GM12878 (cell line): ENCODE measurements around the gene PFN3. TPM values are rescaled to one million over a fixed set of nuclear protein-coding genes. Genes with fewer than 3 reads are reported as not detected.

Experiments
- ATAC-seq: fragments of 200-7000 bp; cut with Tn5 transposase; 3 replicates; pipeline ENCODE4 v1.9.1; 2020; ENCODE audit warnings: mild to moderate bottlenecking, moderate library complexity
- BruUV-seq: library from RNA; stranded (reverse); fragments of 400-500 nt; replicated peaks from 2 replicates; lab custom pipeline; 2021; lab: Mats Ljungman, UMichigan
- CTCF ChIA-PET: fragments of 300-600 bp; sonication (Branson Sonifier 250); formaldehyde crosslinking; extraction: SDS; loops from one replicate; lab custom pipeline; 2021; ENCODE audit warnings: inconsistent platforms; lab: Yijun Ruan, JAX
- POLR2A ChIA-PET: fragments of 350-600 bp; formaldehyde crosslinking; extraction: SDS; loops from one replicate; lab custom pipeline; 2021; ENCODE audit warnings: inconsistent platforms; lab: Charles Lee
- RAD21 ChIA-PET: fragments of 300-600 bp; sonication (Branson Sonifier 250); formaldehyde crosslinking; loops from one replicate; lab custom pipeline; 2023; ENCODE audit warnings: antibody characterized with exemption; ENCODE audit not compliant: unreplicated experiment; lab: Charles Lee
- SMC1A ChIA-PET: fragments of 300-600 bp; sonication (Branson Sonifier 250); formaldehyde crosslinking; loops from one replicate; lab custom pipeline; 2023; ENCODE audit not compliant: unreplicated experiment, uncharacterized antibody; lab: Charles Lee
- DNase-seq: peaks from one replicate; pipeline ENCODE4 v3.0.0-alpha.2; 2011; ENCODE audit warnings: low read depth, low spot score
- FAIRE-seq: peaks from 3 replicates; lab custom pipeline; 2011; peaks lifted over from hg19 to GRCh38; lab: Jason Lieb, UNC
- H2AFZ ChIP-seq: 2 replicates; pipeline ENCODE4 v1.6.0; 2011; ENCODE audit warnings: low read depth, low read length, control low read depth; ENCODE audit not compliant: control insufficient read depth
- H3K27ac ChIP-seq: 2 replicates; pipeline ENCODE4 v1.5.1; 2011; ENCODE audit warnings: control low read depth; ENCODE audit not compliant: control insufficient read depth, insufficient read depth
- H3K27me3 ChIP-seq, 2 experiments: replicated peaks in 1 of 2; 2 replicates each; pipeline versions ENCODE4 v1.6.0 to v1.6.1; 2011; ENCODE audit warnings: low read length in 1 of 2; ENCODE audit not compliant: control insufficient read depth in 2 of 2, insufficient read depth in 2 of 2
- H3K36me3 ChIP-seq, 2 experiments: 2 replicates each; pipeline ENCODE4 v1.5.1; 2011; ENCODE audit warnings: low read length in 1 of 2; ENCODE audit not compliant: control insufficient read depth in 2 of 2, insufficient read depth in 2 of 2
- H3K4me1 ChIP-seq: 2 replicates; pipeline ENCODE4 v1.6.1; 2011; ENCODE audit warnings: mild to moderate bottlenecking, low read length, moderate library complexity, mixed read lengths; ENCODE audit not compliant: control insufficient read depth, insufficient read depth
- H3K4me2 ChIP-seq: 2 replicates; pipeline ENCODE4 v1.6.0; 2011; ENCODE audit warnings: control low read depth; ENCODE audit not compliant: control insufficient read depth, insufficient read depth
- H3K4me3 ChIP-seq: fragments of 200-600 bp; sonication (generic); 2 replicates; pipeline ENCODE4 v1.5.1; 2016
- H3K79me2 ChIP-seq: 2 replicates; pipeline ENCODE4 v1.6.0; 2011; ENCODE audit warnings: low read length; ENCODE audit not compliant: control insufficient read depth, insufficient read depth
- H3K9ac ChIP-seq: 2 replicates; pipeline ENCODE4 v1.8.0; 2011; ENCODE audit warnings: low read length, control low read depth, mixed read lengths; ENCODE audit not compliant: control insufficient read depth, insufficient read depth
- H3K9me3 ChIP-seq: replicated peaks from 3 replicates; pipeline ENCODE4 v1.5.1; 2011; ENCODE audit warnings: mild to moderate bottlenecking, low read length; ENCODE audit not compliant: control insufficient read depth, insufficient read depth
- H4K20me1 ChIP-seq: 2 replicates; pipeline ENCODE4 v1.6.0; 2011; ENCODE audit not compliant: control insufficient read depth, insufficient read depth
- ASH2L ChIP-seq: fragments of 300-600, 200-600 bp; sonication (generic); IDR thresholded peaks from 2 replicates; pipeline ENCODE4 v1.6.1; 2017; ENCODE audit warnings: low read depth, mild to moderate bottlenecking, borderline replicate concordance
- EED ChIP-seq: sonication (generic); IDR thresholded peaks from 2 replicates; pipeline ENCODE4 v1.6.1; 2016; ENCODE audit warnings: antibody characterized with exemption, low read depth
- ETV6 ChIP-seq, 2 experiments: fragments of 450-650 bp in 1 of 2; IDR thresholded peaks in 1 of 2; conservative IDR thresholded peaks in 1 of 2; 2 replicates each; pipeline ENCODE4 v1.6.1; 2014; ENCODE audit warnings: antibody characterized with exemption in 1 of 2, borderline replicate concordance in 1 of 2, low read depth in 1 of 2, mild to moderate bottlenecking in 1 of 2, moderate library complexity in 1 of 2
- GATAD2B ChIP-seq: fragments of 450-650 bp; conservative IDR thresholded peaks from 2 replicates; pipeline ENCODE4 v1.6.1; 2017; ENCODE audit warnings: low read depth, mild to moderate bottlenecking, moderate library complexity
- KDM1A ChIP-seq: fragments of 200-600 bp; sonication (generic); IDR thresholded peaks from 2 replicates; pipeline ENCODE4 v1.6.1; 2016; ENCODE audit warnings: borderline replicate concordance
- NFXL1 ChIP-seq: fragments of 450-650 bp; IDR thresholded peaks from 2 replicates; pipeline ENCODE4 v1.6.1; 2017; ENCODE audit warnings: antibody characterized with exemption, mild to moderate bottlenecking, borderline replicate concordance
- PAX5 ChIP-seq: IDR thresholded peaks from 2 replicates; pipeline ENCODE4 v1.6.1; 2011; ENCODE audit warnings: low read depth, low read length, borderline replicate concordance
- POLR2A ChIP-seq: IDR thresholded peaks from 2 replicates; pipeline ENCODE4 v1.6.1; 2011; ENCODE audit warnings: low read depth, mild to moderate bottlenecking, low read length
- RCOR1 ChIP-seq: conservative IDR thresholded peaks from 2 replicates; pipeline ENCODE4 v1.6.1; 2012; ENCODE audit warnings: low read depth, low read length, improper control_type of control experiment
- SMAD1 ChIP-seq: fragments of 450-650 bp; IDR thresholded peaks from 2 replicates; pipeline ENCODE4 v1.6.1; 2018; ENCODE audit warnings: mild to moderate bottlenecking, low read depth; ENCODE audit not compliant: partially characterized antibody
- SMAD5 ChIP-seq: IDR thresholded peaks from 2 replicates; pipeline ENCODE4 v1.6.1; 2016; ENCODE audit warnings: antibody characterized with exemption, low read depth
- SREBF1 ChIP-seq: IDR thresholded peaks from 2 replicates; pipeline ENCODE4 v1.6.1; 2012; ENCODE audit warnings: mild to moderate bottlenecking, low read length
- SUPT20H ChIP-seq: IDR thresholded peaks from 2 replicates; pipeline ENCODE4 v1.6.1; 2011; ENCODE audit warnings: low read depth, mild to moderate bottlenecking, low read length, moderate library complexity, borderline replicate concordance; ENCODE audit not compliant: control insufficient read depth
- SUZ12 ChIP-seq: fragments of 200-600 bp; sonication (generic); IDR thresholded peaks from one replicate; pipeline ENCODE4 v1.6.1; 2018; ENCODE audit warnings: antibody characterized with exemption, mild to moderate bottlenecking; ENCODE audit not compliant: unreplicated experiment
- TCF12 ChIP-seq: IDR thresholded peaks from 2 replicates; pipeline ENCODE4 v1.6.1; 2011; ENCODE audit warnings: low read depth, mild to moderate bottlenecking, low read length
- WRNIP1 ChIP-seq: IDR thresholded peaks from 2 replicates; pipeline ENCODE4 v1.6.1; 2011; ENCODE audit warnings: low read depth, low read length, improper control_type of control experiment, borderline replicate concordance
- YY1 ChIP-seq: IDR thresholded peaks from 2 replicates; pipeline ENCODE4 v1.6.1; 2011; ENCODE audit warnings: low read depth, mild to moderate bottlenecking, low read length
- ZBED1 ChIP-seq: IDR thresholded peaks from 2 replicates; pipeline ENCODE4 v1.6.1; 2016; ENCODE audit warnings: borderline replicate concordance
- ZSCAN29 ChIP-seq: fragments of 450-650 bp; IDR thresholded peaks from 2 replicates; pipeline ENCODE4 v1.6.1; 2017; ENCODE audit warnings: mild to moderate bottlenecking, moderate library complexity
- WGBS: methylation state at CpG from one replicate; pipeline ENCODE4 v1.1.6; 2016; ENCODE audit warnings: low lambda C conversion rate; ENCODE audit not compliant: insufficient replicate concordance, insufficient coverage; ENCODE audit errors: missing lambda C conversion rate; 5-methylcytosine and 5-hydroxymethylcytosine counted together
- in situ Hi-C: fragments of 300-500 bp; cut with MboI; formaldehyde crosslinking; loops from 9 replicates; pipeline ENCODE4 v1.14.3; 2018; ENCODE audit warnings: mixed read lengths
- intact Hi-C: fragments of 100-400 bp; cut with micrococcal nuclease; formaldehyde crosslinking; loops from one replicate; pipeline ENCODE4 v1.14.2; 2022; ENCODE audit not compliant: unreplicated experiment
- polyA plus RNA-seq, 11 experiments: library from polyadenylated mRNA; depleted of rRNA in 4 of 11; unstranded in 6 of 11; stranded (reverse) in 5 of 11; fragments of >200 nt; fragmentation: Nextera tagmentation in 4 of 11; fragmentation: Illumina TruSeq in 1 of 11; extraction: Ambion mirVana in 4 of 11; extraction: Trizol in 1 of 11; gene quantifications; 1 replicate in 1 of 11; 2 replicates in 10 of 11; pipeline versions ENCODE4 v1.2.1 to v1.2.3, GENCODE V29; 2011 to 2016; ENCODE audit warnings: inconsistent platforms in 2 of 11, missing spikeins in 2 of 11, low read depth in 1 of 11
- total RNA-seq, 4 experiments: library from RNA; depleted of rRNA in 3 of 4; stranded (reverse); fragments of >200 nt in 3 of 4; fragmentation: Illumina TruSeq in 1 of 4; extraction: Trizol in 1 of 4; gene quantifications; 2 replicates each; pipeline versions ENCODE4 v1.2.1 to v1.2.3, GENCODE V29; 2013 to 2021
- TF ChIP-seq, protein P1 (sequence below), 3 experiments: IDR thresholded peaks in 2 of 3; conservative IDR thresholded peaks in 1 of 3; 2 replicates each; pipeline ENCODE4 v1.5.1; 2011; ENCODE audit warnings: low read depth in 3 of 3, low read length in 3 of 3, mild to moderate bottlenecking in 3 of 3, control low read depth in 2 of 3, moderate library complexity in 2 of 3, inconsistent platforms in 1 of 3, mixed read lengths in 1 of 3; ENCODE audit not compliant: control insufficient read depth in 2 of 3, insufficient read depth in 1 of 3; ENCODE audit errors: extremely low read depth in 1 of 3
- TF ChIP-seq, protein P2 (sequence below): IDR thresholded peaks from 2 replicates; pipeline ENCODE4 v1.6.1; 2012; ENCODE audit warnings: low read depth, low read length, improper control_type of control experiment

Gene PFN3
- total and polyA plus RNA-seq, 10 of the 15 experiments (the other 5 are each of a cell fraction or from before 2014, with no cell fraction given): not detected

DNA sequence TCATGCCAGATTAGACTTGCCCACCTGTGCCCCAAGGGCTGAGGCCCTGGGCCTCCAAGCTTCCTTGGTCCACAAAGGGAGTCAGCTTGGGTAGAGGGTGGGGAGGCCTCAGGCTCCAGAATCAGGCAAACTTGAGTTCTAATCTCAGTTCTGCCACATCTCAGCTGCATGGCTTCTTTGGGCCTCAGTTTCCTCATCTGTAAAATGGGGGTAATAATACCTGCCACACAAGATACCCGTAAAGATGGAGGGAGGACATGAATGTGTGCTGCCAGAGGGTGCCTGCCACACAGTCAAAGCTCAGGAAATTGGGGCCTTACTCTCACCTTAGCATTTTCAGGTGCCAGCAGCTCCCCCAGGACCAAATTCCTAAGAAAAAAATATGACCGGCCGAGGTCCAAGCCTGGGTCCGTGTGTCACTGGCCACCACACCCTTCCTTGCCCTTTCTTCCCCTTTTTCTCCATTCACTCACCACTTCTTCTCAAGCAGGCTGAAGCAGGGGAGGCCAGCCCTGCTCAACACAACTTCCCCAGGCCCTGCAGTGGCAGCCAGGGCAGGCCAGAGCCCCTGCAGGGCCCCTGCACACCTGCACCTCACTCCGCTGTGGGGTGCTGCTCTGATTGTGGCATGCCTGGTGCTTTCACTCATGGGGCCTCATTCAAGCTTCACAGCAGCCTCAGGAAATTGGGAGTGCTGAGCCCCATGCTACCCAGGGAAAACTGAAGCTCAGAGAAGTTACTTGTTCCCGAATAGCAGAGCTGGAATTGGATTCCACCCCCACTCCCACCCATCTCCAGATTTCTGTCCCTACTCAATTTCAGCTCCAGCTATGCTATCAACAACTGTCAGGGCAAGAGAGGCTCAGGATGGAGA is 38.8 kb downstream of the PFN3 start:
- ChIA-PET SMC1A (interaction anchor here (1.1 to 2.2 kb wide), 12 partner anchors 8 to 250 kb away, joined by 3 to 11 read pairs (median 5); partner anchors contain the start of gene LMAN2), RAD21 (interaction anchor here (0.8 to 3.7 kb wide), 11 partner anchors 8 to 248 kb away, joined by 3 to 29 read pairs (median 7); partner anchors contain the start of gene LMAN2), POLR2A (interaction anchor here (0.6 to 2.7 kb wide), 11 partner anchors 10 to 804 kb away, joined by 3 to 22 read pairs (median 4); partner anchors contain the start of genes GRK6 and LMAN2), CTCF (interaction anchor here (0.6 to 4.4 kb wide), 18 partner anchors 8 to 247 kb away, joined by 3 to 33 read pairs (median 4); partner anchors contain the start of gene LMAN2)
- BruUV-seq: no TSS peak
- Histone ChIP-seq H3K4me2 (peak overlapping the region; percentile 93), H3K79me2 (peaks cover 70% of the 10 kb centered on the region), H3K27me3 (no peaks in the 10 kb centered on the region), H3K9ac (peak overlapping the region; percentile 60; the same call in 1 of the 2 replicates), H4K20me1 (no peaks in the 10 kb centered on the region), H3K36me3 (no peaks in the 10 kb centered on the region; a peak in 1 of 4 replicates), H3K27ac (peak overlapping the region; percentile 91), H3K9me3 (no peaks in the 10 kb centered on the region), H3K4me1 (peaks cover 69% of the 10 kb centered on the region), H3K4me3 (peak overlapping the region; percentile 63), H2AFZ (no peak overlapping the region)
- WGBS: 51% methylated on average over 6 of the region's 6 CpGs
- FAIRE-seq (peak; percentile 78), ATAC-seq (peak; percentile 36), DNase-seq (no peak)
- TF ChIP-seq ZBED1 (no peak), ASH2L (no peak), PAX5 (0 out of 2 replicates have a peak, but pooled peaks have one; percentile 7), YY1 (no peak), SMAD5 (no peak), SREBF1 (no peak), RCOR1 (no peak), KDM1A (no peak), SUZ12 (no peak), WRNIP1 (no peak), ETV6 (conservative IDR thresholded peaks at IDR 0.05 in 1 of 2, IDR thresholded peaks at IDR 0.05 in 1 of 2; ENCODE audit: borderline replicate concordance in 1 of 2, low read depth in 1 of 2) (no peak), POLR2A (no peak), SMAD1 (no peak), GATAD2B (no peak; the same call in 1 of the 2 replicates), TCF12 (0 out of 2 replicates have a peak, but pooled peaks have one; percentile 28), EED (peak; percentile 43; the same call in 1 of the 2 replicates), NFXL1 (no peak), SUPT20H (no peak), ZSCAN29 (no peak)
- TF ChIP-seq, protein P1, sequence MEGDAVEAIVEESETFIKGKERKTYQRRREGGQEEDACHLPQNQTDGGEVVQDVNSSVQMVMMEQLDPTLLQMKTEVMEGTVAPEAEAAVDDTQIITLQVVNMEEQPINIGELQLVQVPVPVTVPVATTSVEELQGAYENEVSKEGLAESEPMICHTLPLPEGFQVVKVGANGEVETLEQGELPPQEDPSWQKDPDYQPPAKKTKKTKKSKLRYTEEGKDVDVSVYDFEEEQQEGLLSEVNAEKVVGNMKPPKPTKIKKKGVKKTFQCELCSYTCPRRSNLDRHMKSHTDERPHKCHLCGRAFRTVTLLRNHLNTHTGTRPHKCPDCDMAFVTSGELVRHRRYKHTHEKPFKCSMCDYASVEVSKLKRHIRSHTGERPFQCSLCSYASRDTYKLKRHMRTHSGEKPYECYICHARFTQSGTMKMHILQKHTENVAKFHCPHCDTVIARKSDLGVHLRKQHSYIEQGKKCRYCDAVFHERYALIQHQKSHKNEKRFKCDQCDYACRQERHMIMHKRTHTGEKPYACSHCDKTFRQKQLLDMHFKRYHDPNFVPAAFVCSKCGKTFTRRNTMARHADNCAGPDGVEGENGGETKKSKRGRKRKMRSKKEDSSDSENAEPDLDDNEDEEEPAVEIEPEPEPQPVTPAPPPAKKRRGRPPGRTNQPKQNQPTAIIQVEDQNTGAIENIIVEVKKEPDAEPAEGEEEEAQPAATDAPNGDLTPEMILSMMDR (IDR thresholded peaks at IDR 0.05 in 2 of 3, conservative IDR thresholded peaks at IDR 0.05 in 1 of 3; ENCODE audit: control insufficient read depth in 2 of 3, extremely low read depth in 1 of 3, insufficient read depth in 1 of 3, low read depth in 3 of 3, low read length in 3 of 3): peak in 2 of 3 experiments; percentile 23 to 28; a peak in 1 of 6 replicates
- TF ChIP-seq, protein P2, sequence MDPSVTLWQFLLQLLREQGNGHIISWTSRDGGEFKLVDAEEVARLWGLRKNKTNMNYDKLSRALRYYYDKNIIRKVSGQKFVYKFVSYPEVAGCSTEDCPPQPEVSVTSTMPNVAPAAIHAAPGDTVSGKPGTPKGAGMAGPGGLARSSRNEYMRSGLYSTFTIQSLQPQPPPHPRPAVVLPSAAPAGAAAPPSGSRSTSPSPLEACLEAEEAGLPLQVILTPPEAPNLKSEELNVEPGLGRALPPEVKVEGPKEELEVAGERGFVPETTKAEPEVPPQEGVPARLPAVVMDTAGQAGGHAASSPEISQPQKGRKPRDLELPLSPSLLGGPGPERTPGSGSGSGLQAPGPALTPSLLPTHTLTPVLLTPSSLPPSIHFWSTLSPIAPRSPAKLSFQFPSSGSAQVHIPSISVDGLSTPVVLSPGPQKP: no peak
- in situ Hi-C loops (no loop called here), intact Hi-C loops (loop anchor here (5.0 kb wide), 1 partner anchor 49 kb away; the partner anchor contains the start of gene MXD3)
